NCI-H82 treated with DMSO at 0.1 percent for 48 hours (cell line): ENCODE data around the gene SMURF2.
"Not testable (repeated sequence)": the region's sequence is repeated elsewhere in the genome, so short reads cannot be mapped to it uniquely, and the experiment has no call there.

Experiments used
- DNase-seq: peaks from one replicate; lab custom pipeline; 2025; ENCODE audit not compliant: unreplicated experiment; lab: John Stamatoyannopoulos, UW

Gene SMURF2

GRCh38 chr17:64661976-64662773, at the start of gene SMURF2:
TSS of gene SMURF2 (minus strand) at chr17:64662307. CDS start at chr17:64661880, 427 bp downstream.
- DNase-seq = peak; percentile 39

- no peak for DNase-seq
Observed at GRCh38 chr17:64709481-64709880, 47.4 kb upstream of the SMURF2 start.

- peak; percentile 19 for DNase-seq
Observed at GRCh38 chr17:64707050-64707591, 45.0 kb upstream of the SMURF2 start.

- DNase-seq = no peak
Observed at GRCh38 chr17:64706224-64707049, 44.3 kb upstream of the SMURF2 start.

- DNase-seq = no peak
Observed at GRCh38 chr17:64702815-64703214, 40.7 kb upstream of the SMURF2 start.

GRCh38 chr17:64698725-64699124, 36.6 kb upstream of the SMURF2 start:
- no peak for DNase-seq

- DNase-seq = no peak
Observed at GRCh38 chr17:64694207-64694606, 32.1 kb upstream of the SMURF2 start.

- no peak for DNase-seq
Observed at GRCh38 chr17:64692187-64692586, 30.1 kb upstream of the SMURF2 start.

GRCh38 chr17:64689106-64689505, 27.0 kb upstream of the SMURF2 start:
- DNase-seq = no peak

GRCh38 chr17:64688481-64688880, 26.4 kb upstream of the SMURF2 start:
- no peak for DNase-seq

- DNase-seq = no peak
Observed at GRCh38 chr17:64687961-64688360, 25.9 kb upstream of the SMURF2 start.

GRCh38 chr17:64687376-64687775, 25.3 kb upstream of the SMURF2 start:
- no peak for DNase-seq

GRCh38 chr17:64686705-64687104, 24.6 kb upstream of the SMURF2 start:
- no peak for DNase-seq

GRCh38 chr17:64685705-64686104, 23.6 kb upstream of the SMURF2 start:
- no peak for DNase-seq

GRCh38 chr17:64683796-64684195, 21.7 kb upstream of the SMURF2 start:
- DNase-seq = no peak

- no peak for DNase-seq
Observed at GRCh38 chr17:64682261-64683181, 20.4 kb upstream of the SMURF2 start.

- DNase-seq = no peak
Observed at GRCh38 chr17:64679710-64680216, 17.7 kb upstream of the SMURF2 start.

- DNase-seq = no peak
Observed at GRCh38 chr17:64676763-64677162, 14.7 kb upstream of the SMURF2 start.

- DNase-seq = not testable (repeated sequence)
Observed at GRCh38 chr17:64670843-64671590, 8.9 kb upstream of the SMURF2 start.
